ENCODE measurements around the gene YWHAH.

GRCh38 chr22:31998784-31999385 lies 54.5 kb downstream of the YWHAH start:
- no peak for TF ChIP-seq POU6F1 (CRISPR knock-in tag; IDR thresholded peaks at IDR 0.05; ENCODE audit: borderline replicate concordance, low read depth)
- TF ChIP-seq PATZ1 (CRISPR knock-in tag; IDR thresholded peaks at IDR 0.05; ENCODE audit: borderline replicate concordance): no peak
- TF ChIP-seq BACH2 (CRISPR knock-in tag; IDR thresholded peaks at IDR 0.05; ENCODE audit: borderline replicate concordance): no peak
- no peak for TF ChIP-seq CREB5 (CRISPR knock-in tag; IDR thresholded peaks at IDR 0.05; ENCODE audit: low read depth)
- no peak for TF ChIP-seq ARNTL (CRISPR knock-in tag; IDR thresholded peaks at IDR 0.05; ENCODE audit: borderline replicate concordance, low read depth)
- TF ChIP-seq ISL1 (CRISPR knock-in tag; IDR thresholded peaks at IDR 0.05): no peak
- no peak for TF ChIP-seq ZNF565 (CRISPR knock-in tag; conservative IDR thresholded peaks at IDR 0.05; ENCODE audit: low read depth)
- TF ChIP-seq SNAI2 (CRISPR knock-in tag; IDR thresholded peaks at IDR 0.05): no peak
- TF ChIP-seq TSHZ2 (CRISPR knock-in tag; IDR thresholded peaks at IDR 0.05): no peak

All from SK-N-SH treated with all-trans-retinoic acid at 6 μM for 48 hours (cell line).